HCT116 (cell line): Measurements from ENCODE around the gene DAGLA. TPM values are rescaled to one million over a fixed set of nuclear protein-coding genes. Genes with fewer than 3 reads are reported as not detected.

Experiments
- ATAC-seq: fragments of 200-7000 bp; cut with Tn5 transposase; 2 replicates; pipeline ENCODE4 v1.9.1; 2020; ENCODE audit warnings: mild to moderate bottlenecking, moderate library complexity
- BruUV-seq: library from RNA; stranded (reverse); fragments of 400-500 nt; replicated peaks from 2 replicates; lab custom pipeline; 2021; lab: Mats Ljungman, UMichigan
- CTCF ChIA-PET: fragments of 300-600 bp; sonication (Branson Sonifier 250); formaldehyde crosslinking; loops from one replicate; lab custom pipeline; 2021; ENCODE audit warnings: antibody characterized with exemption; lab: Charles Lee
- POLR2A ChIA-PET: fragments of 300-600, 350-600 bp; sonication (Branson Sonifier 250); formaldehyde crosslinking; loops from one replicate; lab custom pipeline; 2021; ENCODE audit warnings: antibody characterized with exemption; lab: Charles Lee
- RAD21 ChIA-PET, 2 experiments: fragments of 300-600 bp; sonication (Branson Sonifier 250); formaldehyde crosslinking; loops; one replicate each; lab custom pipeline; 2023; ENCODE audit warnings: low total read pairs in 2 of 2; ENCODE audit not compliant: uncharacterized antibody in 2 of 2, unreplicated experiment in 2 of 2, low non-redundant PET in 1 of 2; lab: Charles Lee
- DNase-seq: peaks from one replicate; pipeline ENCODE4 v3.0.0-alpha.2; 2010; ENCODE audit warnings: low read depth, low spot score
- H2AFZ ChIP-seq: fragments of 200-600 bp; shearing (Covaris generic), sonication (generic); 2 replicates; pipeline ENCODE4 v1.6.1; 2017; ENCODE audit warnings: low read depth, mixed run types, mixed read lengths, antibody characterized with exemption, low read length; ENCODE audit not compliant: poor library complexity, severe bottlenecking
- H3K27ac ChIP-seq: 2 replicates; pipeline ENCODE4 v1.5.1; 2012; ENCODE audit warnings: low read depth, low read length
- H3K27me3 ChIP-seq: fragments of 200-600 bp; sonication (generic); 2 replicates; pipeline ENCODE4 v1.6.1; 2016; ENCODE audit warnings: mixed run types, low read length, mixed read lengths; ENCODE audit not compliant: insufficient read depth
- H3K36me3 ChIP-seq, 2 experiments: fragments of 200-500 bp in 1 of 2; fragments of 200-600 bp in 1 of 2; sonication (Bioruptor generic) in 1 of 2; sonication (generic) in 1 of 2; 2 replicates each; pipeline versions ENCODE4 v1.5.1 to v1.6.1; 2014 to 2016; ENCODE audit warnings: low read length in 2 of 2, inconsistent platforms in 1 of 2, mixed read lengths in 1 of 2, mixed run types in 1 of 2; ENCODE audit not compliant: insufficient read depth in 2 of 2, control insufficient read depth in 1 of 2
- H3K4me1 ChIP-seq, 2 experiments: fragments of 200-600 bp in 1 of 2; sonication (generic) in 1 of 2; 2 replicates each; pipeline versions ENCODE4 v1.5.1 to v1.6.1; 2012 to 2017; ENCODE audit warnings: low read length in 2 of 2, inconsistent platforms in 1 of 2, mild to moderate bottlenecking in 1 of 2, mixed read lengths in 1 of 2, mixed run types in 1 of 2, moderate library complexity in 1 of 2; ENCODE audit not compliant: insufficient read depth in 2 of 2, control insufficient read depth in 1 of 2
- H3K4me2 ChIP-seq: fragments of 200-600 bp; sonication (generic); 2 replicates; pipeline ENCODE4 v1.6.1; 2017; ENCODE audit warnings: mixed run types, low read length, mixed read lengths
- H3K4me3 ChIP-seq, 2 experiments: fragments of 200-600 bp in 1 of 2; sonication (generic) in 1 of 2; replicated peaks in 1 of 2; 2 replicates each; pipeline ENCODE4 v1.5.1; 2011 to 2016; ENCODE audit warnings: low read length in 2 of 2, control low read depth in 1 of 2, low read depth in 1 of 2, mild to moderate bottlenecking in 1 of 2, mixed read lengths in 1 of 2, mixed run types in 1 of 2
- H3K79me2 ChIP-seq: fragments of 200-600 bp; sonication (generic); 2 replicates; pipeline ENCODE4 v1.6.1; 2017; ENCODE audit warnings: mild to moderate bottlenecking, mixed run types, low read length, moderate library complexity, mixed read lengths; ENCODE audit not compliant: insufficient read depth
- H3K9ac ChIP-seq: fragments of 200-600 bp; sonication (generic); 2 replicates; pipeline ENCODE4 v1.6.1; 2016; ENCODE audit warnings: low read length, mixed read lengths
- H3K9me2 ChIP-seq: fragments of 200-600 bp; sonication (generic), shearing (Covaris generic); 2 replicates; pipeline ENCODE4 v1.6.1; 2017; ENCODE audit warnings: mixed run types, mild to moderate bottlenecking, moderate library complexity; ENCODE audit not compliant: insufficient read depth
- H3K9me3 ChIP-seq, 2 experiments: fragments of 200-500 bp in 1 of 2; fragments of 200-600 bp in 1 of 2; sonication (Bioruptor generic) in 1 of 2; sonication (generic) in 1 of 2; 2 replicates each; pipeline ENCODE4 v1.6.1; 2014 to 2017; ENCODE audit warnings: low read length in 2 of 2, mixed read lengths in 2 of 2, inconsistent platforms in 1 of 2, low read depth in 1 of 2, mild to moderate bottlenecking in 1 of 2, mixed run types in 1 of 2, moderate library complexity in 1 of 2; ENCODE audit not compliant: control insufficient read depth in 1 of 2, insufficient read depth in 1 of 2
- H4K20me1 ChIP-seq: fragments of 200-600 bp; sonication (generic), shearing (Covaris generic); 2 replicates; pipeline ENCODE4 v1.6.1; 2017; ENCODE audit warnings: mixed run types, mild to moderate bottlenecking, moderate library complexity; ENCODE audit not compliant: insufficient read depth
- CEBPB ChIP-seq: IDR thresholded peaks from 2 replicates; pipeline ENCODE4 v1.6.1; 2012; ENCODE audit warnings: low read depth
- EGR1 ChIP-seq: IDR thresholded peaks from 2 replicates; pipeline ENCODE4 v1.6.1; 2012; ENCODE audit warnings: low read depth
- ELF1 ChIP-seq: IDR thresholded peaks from 2 replicates; pipeline ENCODE4 v1.6.1; 2012; ENCODE audit warnings: low read depth, borderline replicate concordance
- EZH2 ChIP-seq: fragments of 200-600 bp; sonication (generic); IDR thresholded peaks from 2 replicates; pipeline ENCODE4 v1.6.1; 2017; ENCODE audit warnings: antibody characterized with exemption, mixed run types
- FOSL1 ChIP-seq: IDR thresholded peaks from 2 replicates; pipeline ENCODE4 v1.6.1; 2012; ENCODE audit warnings: low read depth
- JUND ChIP-seq: IDR thresholded peaks from 2 replicates; pipeline ENCODE4 v1.6.1; 2012
- POLR2A ChIP-seq: IDR thresholded peaks from 2 replicates; pipeline ENCODE4 v1.7.0; 2011; ENCODE audit warnings: borderline replicate concordance; ENCODE audit not compliant: insufficient read depth, insufficient read length; ENCODE audit errors: extremely low read depth
- RAD21 ChIP-seq: IDR thresholded peaks from 2 replicates; pipeline ENCODE4 v1.6.1; 2012; ENCODE audit warnings: low read depth, mild to moderate bottlenecking
- SIN3A ChIP-seq: IDR thresholded peaks from 2 replicates; pipeline ENCODE4 v1.6.1; 2012; ENCODE audit warnings: low read depth
- SP1 ChIP-seq: IDR thresholded peaks from 2 replicates; pipeline ENCODE4 v1.6.1; 2012; ENCODE audit warnings: low read depth
- SRF ChIP-seq: IDR thresholded peaks from 2 replicates; pipeline ENCODE4 v1.6.1; 2012; ENCODE audit warnings: low read depth
- intact Hi-C: fragments of 100-400 bp; cut with micrococcal nuclease; formaldehyde crosslinking; loops from 2 replicates; pipeline ENCODE4 v1.10.0; 2022
- total RNA-seq: library from RNA; stranded (reverse); gene quantifications from one replicate; pipeline ENCODE4 v1.2.1, GENCODE V29; 2021; ENCODE audit not compliant: unreplicated experiment
- TF ChIP-seq, protein P1 (sequence below), 3 experiments: fragments of 200-600 bp in 1 of 3; sonication (generic) in 1 of 3; IDR thresholded peaks in 2 of 3; conservative IDR thresholded peaks in 1 of 3; 2 replicates each; pipeline ENCODE4 v1.5.1; 2012 to 2017; ENCODE audit warnings: low read depth in 2 of 3, low read length in 2 of 3, antibody characterized with exemption in 1 of 3, borderline replicate concordance in 1 of 3, control low read depth in 1 of 3, mild to moderate bottlenecking in 1 of 3, mixed read lengths in 1 of 3, mixed run types in 1 of 3, moderate library complexity in 1 of 3; ENCODE audit not compliant: insufficient read depth in 1 of 3
- TF ChIP-seq, protein P2 (sequence below): IDR thresholded peaks from 2 replicates; pipeline ENCODE4 v1.6.1; 2012
- TF ChIP-seq, protein P3 (sequence below): IDR thresholded peaks from 2 replicates; pipeline ENCODE4 v1.6.1; 2012

The DAGLA gene
- total RNA-seq, 1 experiment from 2014 or later, result 2.7 TPM

DNA sequence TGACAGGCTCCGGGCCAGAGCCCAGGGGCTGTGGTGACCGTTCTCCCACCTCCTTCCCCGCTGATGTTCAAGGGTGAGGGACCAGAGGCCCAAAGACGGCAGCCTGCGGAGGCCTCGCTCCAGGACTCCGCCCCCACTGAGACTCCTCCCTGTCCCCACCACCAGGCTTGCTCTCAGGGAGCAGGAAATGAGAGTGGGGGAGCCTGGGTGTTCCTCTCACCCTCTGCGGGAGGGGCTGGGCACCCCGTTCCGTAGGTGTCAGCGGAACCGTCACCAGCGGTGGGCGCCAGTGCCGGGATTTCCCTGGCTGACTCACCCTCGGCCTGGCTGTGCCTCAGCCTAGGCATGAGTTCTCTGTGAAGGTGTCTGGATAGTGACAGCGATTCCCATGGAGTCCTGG is 15.7 kb downstream of the DAGLA start:
- Histone ChIP-seq H3K36me3 (no peaks in the 10 kb centered on the region), H3K4me2 (peak overlapping the region; percentile 73), H3K27ac (peak overlapping the region; percentile 45), H4K20me1 (no peaks in the 10 kb centered on the region), H3K4me1 (peaks cover 65 to 66% of the 10 kb centered on the region in 2 experiments), H3K27me3 (no peaks in the 10 kb centered on the region), H3K79me2 (no peaks in the 10 kb centered on the region), H3K9me2 (no peaks in the 10 kb centered on the region), H3K9ac (peak overlapping the region; percentile 14; the same call in 1 of the 2 replicates), H3K9me3 (no peaks in the 10 kb centered on the region), H3K4me3 (peak overlapping the region in 1 of 2 experiments; percentile 33; a peak in 1 of 4 replicates), H2AFZ (no peak overlapping the region)
- BruUV-seq, result no TSS peak
- ATAC-seq (peak; percentile 56), DNase-seq (no peak)
- ChIA-PET CTCF (interaction anchor here (1.3 kb wide), 1 partner anchor 38 kb away, joined by 8 read pairs; no protein-coding TSS in a partner anchor), RAD21 (no interaction called here), POLR2A (no interaction called here)
- TF ChIP-seq, protein P1, sequence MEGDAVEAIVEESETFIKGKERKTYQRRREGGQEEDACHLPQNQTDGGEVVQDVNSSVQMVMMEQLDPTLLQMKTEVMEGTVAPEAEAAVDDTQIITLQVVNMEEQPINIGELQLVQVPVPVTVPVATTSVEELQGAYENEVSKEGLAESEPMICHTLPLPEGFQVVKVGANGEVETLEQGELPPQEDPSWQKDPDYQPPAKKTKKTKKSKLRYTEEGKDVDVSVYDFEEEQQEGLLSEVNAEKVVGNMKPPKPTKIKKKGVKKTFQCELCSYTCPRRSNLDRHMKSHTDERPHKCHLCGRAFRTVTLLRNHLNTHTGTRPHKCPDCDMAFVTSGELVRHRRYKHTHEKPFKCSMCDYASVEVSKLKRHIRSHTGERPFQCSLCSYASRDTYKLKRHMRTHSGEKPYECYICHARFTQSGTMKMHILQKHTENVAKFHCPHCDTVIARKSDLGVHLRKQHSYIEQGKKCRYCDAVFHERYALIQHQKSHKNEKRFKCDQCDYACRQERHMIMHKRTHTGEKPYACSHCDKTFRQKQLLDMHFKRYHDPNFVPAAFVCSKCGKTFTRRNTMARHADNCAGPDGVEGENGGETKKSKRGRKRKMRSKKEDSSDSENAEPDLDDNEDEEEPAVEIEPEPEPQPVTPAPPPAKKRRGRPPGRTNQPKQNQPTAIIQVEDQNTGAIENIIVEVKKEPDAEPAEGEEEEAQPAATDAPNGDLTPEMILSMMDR (IDR thresholded peaks at IDR 0.05 in 2 of 3, conservative IDR thresholded peaks at IDR 0.05 in 1 of 3; ENCODE audit: borderline replicate concordance in 1 of 3, insufficient read depth in 1 of 3, low read depth in 2 of 3, low read length in 2 of 3), result peak in 1 of 3 experiments; percentile 18; a peak in 1 of 6 replicates
- TF ChIP-seq JUND, result no peak
- intact Hi-C loops, result no loop called here

DNA sequence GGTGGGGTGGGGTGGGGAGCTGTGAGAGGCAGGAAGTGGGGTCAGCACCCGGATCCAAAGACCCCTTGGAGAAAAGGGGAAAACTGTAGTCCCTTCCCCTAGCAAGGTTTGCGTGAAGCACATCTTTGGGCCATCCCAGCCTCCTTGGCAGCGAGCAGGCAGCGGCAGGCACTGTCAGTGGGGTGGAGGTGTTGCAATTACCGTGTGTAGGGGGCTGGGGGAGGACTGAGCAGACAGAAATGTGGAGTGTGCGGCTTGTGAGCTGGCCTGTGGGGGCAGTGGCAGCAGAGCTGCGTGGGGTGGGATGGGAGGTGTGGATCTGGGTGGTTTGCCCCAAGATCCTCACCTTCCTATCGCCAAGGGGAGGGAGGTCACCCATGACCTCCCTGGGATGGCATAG is 16.4 kb downstream of the DAGLA start:
- Histone ChIP-seq H3K27me3 (no peaks in the 10 kb centered on the region), H3K79me2 (no peaks in the 10 kb centered on the region), H3K9me3 (no peaks in the 10 kb centered on the region), H4K20me1 (no peaks in the 10 kb centered on the region), H3K27ac (peak overlapping the region; percentile 35; the same call in 1 of the 2 replicates), H3K9me2 (no peaks in the 10 kb centered on the region), H3K4me3 (no peak overlapping the region), H3K4me2 (peak overlapping the region; percentile 51)
- ATAC-seq (no peak), DNase-seq (no peak)
- no TSS peak for BruUV-seq
- ChIA-PET CTCF (interaction anchor here (1.6 kb wide), 1 partner anchor 10 kb away, joined by 3 read pairs; no protein-coding TSS in a partner anchor), POLR2A (interaction anchor here (0.8 kb wide), 1 partner anchor 34 kb away, joined by 3 read pairs; no protein-coding TSS in a partner anchor), RAD21 (no interaction called here)
- intact Hi-C loops, result no loop called here
- no peak for TF ChIP-seq CEBPB
- TF ChIP-seq, protein P2, sequence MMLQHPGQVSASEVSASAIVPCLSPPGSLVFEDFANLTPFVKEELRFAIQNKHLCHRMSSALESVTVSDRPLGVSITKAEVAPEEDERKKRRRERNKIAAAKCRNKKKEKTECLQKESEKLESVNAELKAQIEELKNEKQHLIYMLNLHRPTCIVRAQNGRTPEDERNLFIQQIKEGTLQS, result no peak
- no peak for TF ChIP-seq SRF
- no peak for TF ChIP-seq SP1
- no peak for TF ChIP-seq EZH2
- TF ChIP-seq, protein P1 (IDR thresholded peaks at IDR 0.05 in 2 of 3, conservative IDR thresholded peaks at IDR 0.05 in 1 of 3; ENCODE audit: borderline replicate concordance in 1 of 3, insufficient read depth in 1 of 3, low read depth in 2 of 3, low read length in 2 of 3), result no peak
- TF ChIP-seq ELF1, result no peak
- TF ChIP-seq SIN3A, result no peak
- TF ChIP-seq, protein P3, sequence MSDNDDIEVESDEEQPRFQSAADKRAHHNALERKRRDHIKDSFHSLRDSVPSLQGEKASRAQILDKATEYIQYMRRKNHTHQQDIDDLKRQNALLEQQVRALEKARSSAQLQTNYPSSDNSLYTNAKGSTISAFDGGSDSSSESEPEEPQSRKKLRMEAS, result no peak
- no peak for TF ChIP-seq FOSL1
- TF ChIP-seq POLR2A, result no peak
- TF ChIP-seq EGR1, result no peak
- no peak for TF ChIP-seq RAD21
- TF ChIP-seq, all 23 proteins: peak for 0
- Histone ChIP-seq H3K9ac (peak overlapping the region; percentile 30; the same call in 1 of the 2 replicates), H3K36me3 (no peaks in the 10 kb centered on the region), H3K4me1 (peaks cover 72 to 73% of the 10 kb centered on the region in 2 experiments), H2AFZ (no peak overlapping the region)
